Spleen (tissue), 11 donors: ENCODE measurements around the gene SLAMF9. TPM values are rescaled to one million over a fixed set of nuclear protein-coding genes. Genes with fewer than 3 reads are reported as not detected.
A peak's percentile ranks its signal among the peaks of the same experiment; 100 is the strongest.

Source experiments
- DNase-seq: peaks from one replicate; pipeline ENCODE4 v3.0.0-alpha.2; 2020
- H3K27ac ChIP-seq, 8 donors: fragments of 200-600 bp; sonication (generic) in 7 of 8; 1 replicate in 4 of 8; 2 replicates in 4 of 8; pipeline versions ENCODE4 v1.5.0 to v1.8.0; 2016 to 2021; ENCODE audit warnings: inconsistent platforms in 4 of 8, mild to moderate bottlenecking in 4 of 8, moderate library complexity in 1 of 8
- H3K27me3 ChIP-seq, 7 donors: fragments of 200-600 bp; sonication (generic) in 6 of 7; replicated peaks in 1 of 7; 1 replicate in 4 of 7; 2 replicates in 3 of 7; pipeline versions ENCODE4 v1.5.0 to v1.8.0; 2016 to 2021; ENCODE audit warnings: inconsistent platforms in 3 of 7, mild to moderate bottlenecking in 1 of 7
- H3K36me3 ChIP-seq, 6 donors: fragments of 200-600 bp; sonication (generic) in 5 of 6; 1 replicate in 4 of 6; 2 replicates in 2 of 6; pipeline versions ENCODE4 v1.5.0 to v1.8.0; 2016 to 2021; ENCODE audit warnings: inconsistent platforms in 2 of 6
- H3K4me1 ChIP-seq, 6 donors: fragments of 200-600 bp; sonication (generic) in 5 of 6; 1 replicate in 3 of 6; 2 replicates in 3 of 6; pipeline versions ENCODE4 v1.5.0 to v1.8.0; 2016 to 2021; ENCODE audit warnings: inconsistent platforms in 3 of 6
- H3K4me3 ChIP-seq, 8 donors: fragments of 200-600 bp; sonication (generic) in 7 of 8; 1 replicate in 4 of 8; 2 replicates in 4 of 8; pipeline versions ENCODE4 v1.5.0 to v1.8.0; 2016 to 2021; ENCODE audit warnings: inconsistent platforms in 4 of 8, mild to moderate bottlenecking in 4 of 8, moderate library complexity in 2 of 8
- H3K9me3 ChIP-seq, 8 donors: fragments of 200-600 bp; sonication (generic) in 7 of 8; 1 replicate in 4 of 8; 2 replicates in 4 of 8; pipeline versions ENCODE4 v1.5.0 to v1.8.0; 2016 to 2021; ENCODE audit warnings: inconsistent platforms in 4 of 8
- POLR2A ChIP-seq, 3 donors: fragments of 450-650 bp; IDR thresholded peaks; one replicate each; pipeline ENCODE4 v1.5.1; 2017; ENCODE audit warnings: antibody characterized with exemption in 3 of 3, mild to moderate bottlenecking in 1 of 3
- POLR2AphosphoS5 ChIP-seq, 3 donors: sonication (generic); formaldehyde crosslinking; IDR thresholded peaks; one replicate each; pipeline ENCODE4 v1.5.1; 2017; ENCODE audit warnings: antibody characterized with exemption in 3 of 3
- WGBS, 5 donors: extraction: QIAGEN DNeasy Blood & Tissue Kit in 3 of 5; methylation state at CpG; one replicate each; pipeline versions ENCODE4 v1.1.5 to v1.1.7; 2013 to 2018; 5-methylcytosine and 5-hydroxymethylcytosine counted together
- intact Hi-C: fragments of 100-400 bp; cut with DNase I; formaldehyde crosslinking; loops from one replicate; pipeline ENCODE4 v1.15.0; 2023; ENCODE audit warnings: low total_unique reads
- polyA plus RNA-seq, 3 donors: library from polyadenylated mRNA; stranded (reverse); fragments of 200-250 nt; gene quantifications; one replicate each; pipeline ENCODE4 v1.2.1, GENCODE V29; 2013
- total RNA-seq, 7 donors: library from RNA; depleted of rRNA in 3 of 7; stranded (reverse); fragments of >200 nt in 3 of 7; fragmentation: NEBNext Ultra II Directional in 4 of 7; extraction: Animal tissue kit (Norgen Biotek cat#: 25700) in 4 of 7; gene quantifications; one replicate each; pipeline versions ENCODE4 v1.1.0 to v1.2.1, GENCODE V29; 2016 to 2021
- TF ChIP-seq, protein P1 (sequence below), 11 experiments: fragments of 200-600 bp in 7 of 11; fragments of 450-650 bp in 4 of 11; sonication (generic) in 4 of 11; IDR thresholded peaks in 8 of 11; conservative IDR thresholded peaks in 3 of 11; 1 replicate in 7 of 11; 2 replicates in 4 of 11; pipeline versions ENCODE4 v1.4.0 to v1.8.0; 2016 to 2021; ENCODE audit warnings: antibody characterized with exemption in 11 of 11, inconsistent platforms in 4 of 11, mild to moderate bottlenecking in 1 of 11
- donor health status: healthy with polysubstance abuse.
- donor health status: DM: no; HTN: no; CAD: no; lungs with moderate emphysema.
- donor health status: DM: no; HTN: no; CAD: no.
- donor health status: Bipolar disorder and iron deficiency.
- donor health status: healthy.
- donor health status: DM: no; HTN: no; CAD: no.
- donor health status: DM: yes; HTN: yes; CAD: no.

The SLAMF9 gene
- total and polyA plus RNA-seq, 10 donors: 0.14 to 1.3 (median 0.46) TPM; not detected in 4

DNA sequence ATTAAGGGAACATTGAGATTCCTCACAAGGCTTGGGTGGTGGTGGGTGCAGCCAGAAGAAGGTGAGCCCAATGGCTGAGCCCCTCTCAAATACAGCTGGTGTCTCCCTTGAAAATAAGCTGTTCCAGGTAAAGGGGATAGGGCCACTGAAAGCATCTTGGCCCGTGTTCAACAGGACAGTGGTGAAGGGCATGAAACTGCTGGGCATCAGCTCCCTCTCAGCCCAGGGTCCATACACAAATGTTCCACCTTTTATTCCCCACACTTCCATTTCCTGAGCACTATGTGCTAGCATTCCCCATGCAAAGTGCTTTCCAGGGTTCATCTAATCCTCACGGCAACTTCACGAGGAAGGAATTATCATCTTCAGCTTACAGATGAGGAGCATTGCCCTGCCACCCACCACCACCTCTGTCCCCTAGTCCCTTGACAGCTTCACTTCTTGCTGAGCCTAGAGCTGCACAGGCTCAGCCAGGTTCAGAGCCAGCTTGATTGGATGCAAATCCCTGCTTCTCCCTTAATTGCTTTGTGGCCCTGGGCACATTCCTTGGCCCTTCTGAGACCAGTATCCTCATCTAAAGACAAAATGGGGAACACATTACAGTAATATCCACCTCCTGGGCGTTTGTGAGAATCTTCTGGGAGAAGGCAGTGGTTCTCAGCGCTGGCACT lies 38.3 kb downstream of the SLAMF9 start:
- intact Hi-C loops: no loop called here
- WGBS, 5 donors: 72 to 77% (median 77%) methylated on average over 5 of the region's 5 CpGs
- peak; percentile 53 for DNase-seq

DNA sequence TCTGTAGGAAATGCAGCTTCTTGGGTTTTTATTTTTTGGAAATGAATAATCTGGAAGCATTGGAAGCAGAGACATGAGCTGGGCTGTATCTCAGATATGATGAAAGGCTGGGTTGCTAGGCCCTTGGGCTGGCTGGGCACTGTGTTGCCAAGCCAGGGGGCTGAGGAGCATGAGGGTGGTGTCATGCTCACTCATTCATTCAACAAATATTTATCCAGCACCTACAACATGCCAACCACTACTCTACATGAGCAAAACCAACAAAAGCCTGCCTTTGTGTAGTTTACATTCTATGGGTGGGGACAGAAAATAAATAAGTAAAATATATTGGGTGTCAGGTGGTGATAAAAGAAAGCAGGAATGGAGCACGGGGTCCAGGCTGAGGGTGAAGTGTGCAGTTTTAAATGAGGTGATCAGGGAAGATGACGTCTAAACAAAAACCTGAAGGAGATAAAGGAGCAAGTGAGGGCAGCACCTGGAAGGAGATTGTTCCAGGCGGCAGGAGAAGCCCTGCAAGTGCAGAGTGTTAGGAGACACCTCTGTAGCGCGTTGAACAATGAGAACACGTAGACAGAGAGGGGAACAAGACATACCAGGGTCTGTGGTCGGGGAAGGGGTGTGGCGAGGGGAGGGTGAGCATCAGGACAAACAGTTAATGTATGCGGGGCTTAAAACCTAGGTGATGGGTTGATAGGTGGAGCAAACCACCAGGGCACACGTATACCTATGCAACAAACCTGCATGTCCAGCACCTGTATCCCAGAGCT lies 39.6 kb downstream of the SLAMF9 start:
- Histone ChIP-seq H3K36me3 (peaks cover 2 to 49% (median 28%) of the 10 kb centered on the region in 6 donors), H3K9me3 (no peaks in the 10 kb centered on the region), H3K27ac (peak overlapping the region in 1 of 8 donors; percentile 88), H3K4me3 (no peak overlapping the region), H3K4me1 (peaks cover 27 to 95% (median 56%) of the 10 kb centered on the region in 6 donors), H3K27me3 (no peaks in the 10 kb centered on the region)
- intact Hi-C loops: no loop called here
- no peak for TF ChIP-seq POLR2A (IDR thresholded peaks at IDR 0.05)
- TF ChIP-seq, protein P1, sequence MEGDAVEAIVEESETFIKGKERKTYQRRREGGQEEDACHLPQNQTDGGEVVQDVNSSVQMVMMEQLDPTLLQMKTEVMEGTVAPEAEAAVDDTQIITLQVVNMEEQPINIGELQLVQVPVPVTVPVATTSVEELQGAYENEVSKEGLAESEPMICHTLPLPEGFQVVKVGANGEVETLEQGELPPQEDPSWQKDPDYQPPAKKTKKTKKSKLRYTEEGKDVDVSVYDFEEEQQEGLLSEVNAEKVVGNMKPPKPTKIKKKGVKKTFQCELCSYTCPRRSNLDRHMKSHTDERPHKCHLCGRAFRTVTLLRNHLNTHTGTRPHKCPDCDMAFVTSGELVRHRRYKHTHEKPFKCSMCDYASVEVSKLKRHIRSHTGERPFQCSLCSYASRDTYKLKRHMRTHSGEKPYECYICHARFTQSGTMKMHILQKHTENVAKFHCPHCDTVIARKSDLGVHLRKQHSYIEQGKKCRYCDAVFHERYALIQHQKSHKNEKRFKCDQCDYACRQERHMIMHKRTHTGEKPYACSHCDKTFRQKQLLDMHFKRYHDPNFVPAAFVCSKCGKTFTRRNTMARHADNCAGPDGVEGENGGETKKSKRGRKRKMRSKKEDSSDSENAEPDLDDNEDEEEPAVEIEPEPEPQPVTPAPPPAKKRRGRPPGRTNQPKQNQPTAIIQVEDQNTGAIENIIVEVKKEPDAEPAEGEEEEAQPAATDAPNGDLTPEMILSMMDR (IDR thresholded peaks at IDR 0.05 in 8 of 11, conservative IDR thresholded peaks at IDR 0.05 in 3 of 11): no peak
- no peak for TF ChIP-seq POLR2AphosphoS5 (IDR thresholded peaks at IDR 0.05)
- 85 to 90% (median 88%) methylated on average over 10 of the region's 10 CpGs for WGBS, 5 donors
- DNase-seq: no peak

More for the DNA sequence above, 38.3 kb downstream of the SLAMF9 start:
- Histone ChIP-seq H3K27ac (peak overlapping the region in 7 of 8 donors; percentile 27 to 94 (median 51)), H3K27me3 (no peaks in the 10 kb centered on the region), H3K9me3 (no peaks in the 10 kb centered on the region), H3K4me3 (no peak overlapping the region), H3K4me1 (peaks cover 26 to 95% (median 56%) of the 10 kb centered on the region in 6 donors), H3K36me3 (peaks cover 7 to 62% (median 40%) of the 10 kb centered on the region in 6 donors)
- TF ChIP-seq POLR2A (IDR thresholded peaks at IDR 0.05) (no peak), POLR2AphosphoS5 (IDR thresholded peaks at IDR 0.05) (peak in 2 of 3 donors; percentile 22 to 66)
- TF ChIP-seq, protein P1 (IDR thresholded peaks at IDR 0.05 in 8 of 11, conservative IDR thresholded peaks at IDR 0.05 in 3 of 11): no peak

DNA sequence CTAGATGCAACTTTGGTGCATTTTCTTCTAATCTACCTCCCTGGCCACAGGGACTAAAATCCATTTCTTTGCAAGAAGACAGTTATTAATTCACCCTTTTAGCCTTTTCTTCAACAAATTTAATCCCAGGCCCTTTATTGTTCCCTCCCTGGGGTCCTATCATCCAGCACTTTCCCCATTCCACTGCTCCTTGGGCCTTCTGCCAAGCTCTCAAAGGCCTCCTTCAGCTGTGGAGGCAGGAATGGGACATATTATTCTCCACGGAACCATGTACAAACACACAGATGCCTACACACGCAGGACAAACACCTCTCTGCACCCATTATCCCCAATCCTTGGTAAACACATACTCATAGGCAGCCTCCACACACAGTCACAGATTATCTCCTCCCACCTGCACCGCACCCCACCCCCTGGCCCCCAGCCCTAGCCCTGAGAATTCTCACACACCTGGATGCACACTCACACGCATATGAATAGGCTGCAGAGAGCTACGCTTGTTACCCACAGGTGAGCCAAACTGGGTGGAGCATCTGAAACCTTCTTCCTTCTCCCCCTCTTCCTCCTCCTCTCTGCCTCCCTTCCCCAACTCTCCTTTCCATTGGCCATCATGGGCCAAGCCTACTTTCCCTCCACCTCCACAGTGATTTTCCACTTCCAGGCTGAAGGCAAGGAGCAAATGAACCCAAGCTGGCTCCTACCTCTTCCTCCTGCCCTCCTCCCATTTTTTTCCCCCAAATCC lies 40.4 kb downstream of the SLAMF9 start:
- Histone ChIP-seq H3K27me3 (no peaks in the 10 kb centered on the region), H3K9me3 (no peaks in the 10 kb centered on the region), H3K27ac (peak overlapping the region in 3 of 8 donors; percentile 17 to 88 (median 29)), H3K4me1 (peaks cover 23 to 90% (median 54%) of the 10 kb centered on the region in 6 donors), H3K4me3 (no peak overlapping the region), H3K36me3 (peaks cover 0 to 41% (median 20%) of the 10 kb centered on the region in 6 donors)
- DNase-seq: peak; percentile 61
- TF ChIP-seq POLR2AphosphoS5 (IDR thresholded peaks at IDR 0.05) (no peak), POLR2A (IDR thresholded peaks at IDR 0.05) (no peak)
- TF ChIP-seq, protein P1 (IDR thresholded peaks at IDR 0.05 in 8 of 11, conservative IDR thresholded peaks at IDR 0.05 in 3 of 11): no peak
- 76 to 85% (median 83%) methylated on average over 5 of the region's 5 CpGs for WGBS, 5 donors
- intact Hi-C loops: no loop called here
